Subcutaneous adipose tissue (tissue), 4 donors: ENCODE measurements around the gene UBAP1L. TPM values are rescaled to one million over a fixed set of nuclear protein-coding genes. Genes with fewer than 3 reads are reported as not detected.

Experiments used
- total RNA-seq, 4 donors: library from RNA; depleted of rRNA; stranded (reverse); fragments of >200 nt; gene quantifications; one replicate each; pipeline ENCODE4 v1.1.0, GENCODE V29; 2016
- TF ChIP-seq, protein P1 (sequence below): fragments of 450-650 bp; IDR thresholded peaks from one replicate; pipeline ENCODE4 v1.5.1; 2016; ENCODE audit warnings: low read depth, mild to moderate bottlenecking, control low read depth, antibody characterized with exemption, moderate library complexity

The UBAP1L gene
- total RNA-seq, 4 donors from 2014 or later = 1.3 to 5.7 (median 3.1) TPM

DNA sequence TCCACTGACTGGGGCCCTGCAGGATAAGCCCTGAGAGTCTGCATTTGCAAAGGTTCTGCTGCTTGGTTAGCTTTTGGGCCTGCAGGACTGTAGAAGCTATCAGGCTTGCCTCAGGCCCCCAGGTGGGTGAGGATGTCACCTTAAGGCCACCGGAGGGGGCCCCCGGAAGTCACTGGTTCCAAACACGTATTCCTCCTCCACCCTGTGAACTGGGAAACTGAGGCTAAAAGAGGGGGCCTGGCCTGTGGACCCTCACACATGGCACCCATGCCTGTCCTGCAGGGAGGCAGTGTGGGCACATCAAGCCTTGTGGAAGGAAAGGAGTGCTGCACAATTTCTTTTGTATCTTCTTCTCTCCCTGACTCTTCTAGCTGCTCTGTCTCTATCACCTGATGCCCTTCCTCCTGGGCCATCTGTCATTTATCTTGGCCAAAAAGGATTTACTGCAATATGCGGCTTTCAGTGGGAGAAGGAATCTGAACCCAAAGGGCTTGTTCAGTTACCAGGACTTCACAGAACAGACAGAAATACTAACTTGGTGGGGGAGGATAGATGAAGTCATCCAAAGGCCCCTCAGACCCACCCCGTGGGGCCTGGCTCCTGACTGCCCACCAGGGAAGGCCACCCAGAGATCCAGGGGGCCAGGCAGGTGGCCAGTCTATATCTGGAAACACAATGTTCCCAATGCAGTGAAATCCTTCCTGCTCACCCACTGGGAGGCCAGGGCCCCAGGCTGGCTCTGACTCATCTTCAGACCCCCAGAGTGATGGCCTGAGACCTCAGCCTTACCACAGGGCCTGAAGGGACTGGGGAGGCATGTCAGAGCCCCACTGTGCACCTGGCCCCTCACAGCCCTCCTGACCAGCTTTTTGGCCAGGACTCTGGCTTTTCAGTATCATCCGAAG, 18.3 kb downstream of the UBAP1L start:
- TF ChIP-seq, protein P1, sequence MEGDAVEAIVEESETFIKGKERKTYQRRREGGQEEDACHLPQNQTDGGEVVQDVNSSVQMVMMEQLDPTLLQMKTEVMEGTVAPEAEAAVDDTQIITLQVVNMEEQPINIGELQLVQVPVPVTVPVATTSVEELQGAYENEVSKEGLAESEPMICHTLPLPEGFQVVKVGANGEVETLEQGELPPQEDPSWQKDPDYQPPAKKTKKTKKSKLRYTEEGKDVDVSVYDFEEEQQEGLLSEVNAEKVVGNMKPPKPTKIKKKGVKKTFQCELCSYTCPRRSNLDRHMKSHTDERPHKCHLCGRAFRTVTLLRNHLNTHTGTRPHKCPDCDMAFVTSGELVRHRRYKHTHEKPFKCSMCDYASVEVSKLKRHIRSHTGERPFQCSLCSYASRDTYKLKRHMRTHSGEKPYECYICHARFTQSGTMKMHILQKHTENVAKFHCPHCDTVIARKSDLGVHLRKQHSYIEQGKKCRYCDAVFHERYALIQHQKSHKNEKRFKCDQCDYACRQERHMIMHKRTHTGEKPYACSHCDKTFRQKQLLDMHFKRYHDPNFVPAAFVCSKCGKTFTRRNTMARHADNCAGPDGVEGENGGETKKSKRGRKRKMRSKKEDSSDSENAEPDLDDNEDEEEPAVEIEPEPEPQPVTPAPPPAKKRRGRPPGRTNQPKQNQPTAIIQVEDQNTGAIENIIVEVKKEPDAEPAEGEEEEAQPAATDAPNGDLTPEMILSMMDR = no peak

DNA sequence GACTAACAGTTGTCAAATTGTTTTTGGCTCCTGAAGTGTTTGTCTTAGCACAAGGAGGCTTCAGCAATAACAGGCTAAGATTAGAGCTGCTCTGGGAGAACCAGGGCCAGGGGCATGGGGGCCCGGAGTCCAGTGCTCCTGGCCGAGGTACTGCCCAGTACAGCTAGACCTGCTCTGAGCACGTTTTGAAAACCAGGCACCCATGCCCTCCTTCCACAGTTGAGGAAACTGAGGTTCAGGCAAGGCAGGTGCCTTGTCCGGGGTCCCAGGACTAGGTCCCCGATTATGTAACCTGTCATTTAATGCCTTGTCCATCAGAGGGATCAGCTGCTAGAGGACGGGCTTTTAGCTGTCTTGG, 19.3 kb downstream of the UBAP1L start:
- TF ChIP-seq, protein P1 = no peak

DNA sequence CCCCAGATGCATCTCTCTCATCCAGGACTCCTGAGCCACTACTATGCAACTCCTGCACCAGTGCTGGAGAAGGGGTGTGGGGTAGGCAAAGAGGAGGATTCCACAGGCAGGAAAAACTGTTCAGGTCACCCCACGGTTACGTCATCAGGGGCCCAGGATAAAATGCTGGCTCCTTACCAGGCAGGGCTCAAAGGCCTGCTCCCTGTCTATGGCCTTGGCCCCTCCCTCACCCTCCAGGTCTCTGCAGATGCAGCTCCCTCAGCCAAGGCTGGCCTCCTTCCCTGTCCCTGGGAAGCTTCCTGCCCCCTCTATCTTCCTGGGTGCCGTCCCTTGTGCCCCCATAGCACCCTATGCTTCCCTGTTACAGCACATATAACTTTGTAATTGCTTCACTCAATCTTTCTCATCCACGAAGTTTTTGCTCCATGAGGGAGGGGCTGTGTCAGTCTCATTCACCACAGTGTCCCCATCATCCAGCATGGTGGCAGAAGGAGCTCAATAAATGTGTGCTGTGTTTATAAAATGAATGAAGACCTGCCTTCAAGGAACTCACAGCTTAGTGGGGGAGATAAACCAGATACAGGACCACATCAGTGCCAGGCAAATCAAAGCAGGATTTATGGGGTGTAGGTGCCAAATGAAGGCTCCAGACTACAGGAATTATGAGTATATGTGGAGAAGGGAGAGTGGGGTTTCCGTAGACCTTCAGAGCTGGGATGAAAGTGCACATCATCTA, 19.8 kb downstream of the UBAP1L start:
- TF ChIP-seq, protein P1 = no peak

DNA sequence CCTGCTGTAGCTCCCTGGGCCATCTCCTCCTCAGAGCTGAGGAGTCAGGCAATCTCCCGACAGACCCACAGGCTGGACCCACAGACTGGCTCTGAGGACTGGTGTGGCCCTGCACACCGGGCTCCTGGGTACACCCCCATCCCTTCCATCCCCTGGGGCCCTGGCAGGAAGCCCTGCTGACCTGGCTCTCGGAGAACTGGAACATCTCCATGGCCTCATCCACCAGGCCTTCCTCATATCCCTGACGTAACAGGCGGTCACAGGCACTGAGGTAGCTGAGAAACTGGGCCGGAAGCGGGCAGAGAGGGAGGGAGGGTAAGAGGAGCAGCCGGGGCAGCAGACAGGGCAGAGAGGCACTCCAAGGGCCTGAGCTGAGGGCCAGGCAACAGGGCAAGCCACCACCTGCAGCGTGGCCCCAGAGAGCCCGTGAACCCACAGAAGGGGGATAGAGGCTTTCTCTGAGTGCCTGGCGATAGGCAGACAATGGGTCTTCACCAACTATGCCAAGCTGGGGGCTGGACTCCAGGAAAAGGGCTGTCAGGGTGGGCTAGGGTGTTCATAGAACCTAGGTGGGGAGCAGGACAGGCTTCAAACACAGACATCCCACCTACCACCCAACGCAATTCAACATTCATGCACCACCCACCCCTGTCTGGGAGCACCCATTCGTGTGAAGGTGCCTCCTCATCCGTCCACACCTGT, 20.6 kb downstream of the UBAP1L start:
- TF ChIP-seq, protein P1 = no peak

DNA sequence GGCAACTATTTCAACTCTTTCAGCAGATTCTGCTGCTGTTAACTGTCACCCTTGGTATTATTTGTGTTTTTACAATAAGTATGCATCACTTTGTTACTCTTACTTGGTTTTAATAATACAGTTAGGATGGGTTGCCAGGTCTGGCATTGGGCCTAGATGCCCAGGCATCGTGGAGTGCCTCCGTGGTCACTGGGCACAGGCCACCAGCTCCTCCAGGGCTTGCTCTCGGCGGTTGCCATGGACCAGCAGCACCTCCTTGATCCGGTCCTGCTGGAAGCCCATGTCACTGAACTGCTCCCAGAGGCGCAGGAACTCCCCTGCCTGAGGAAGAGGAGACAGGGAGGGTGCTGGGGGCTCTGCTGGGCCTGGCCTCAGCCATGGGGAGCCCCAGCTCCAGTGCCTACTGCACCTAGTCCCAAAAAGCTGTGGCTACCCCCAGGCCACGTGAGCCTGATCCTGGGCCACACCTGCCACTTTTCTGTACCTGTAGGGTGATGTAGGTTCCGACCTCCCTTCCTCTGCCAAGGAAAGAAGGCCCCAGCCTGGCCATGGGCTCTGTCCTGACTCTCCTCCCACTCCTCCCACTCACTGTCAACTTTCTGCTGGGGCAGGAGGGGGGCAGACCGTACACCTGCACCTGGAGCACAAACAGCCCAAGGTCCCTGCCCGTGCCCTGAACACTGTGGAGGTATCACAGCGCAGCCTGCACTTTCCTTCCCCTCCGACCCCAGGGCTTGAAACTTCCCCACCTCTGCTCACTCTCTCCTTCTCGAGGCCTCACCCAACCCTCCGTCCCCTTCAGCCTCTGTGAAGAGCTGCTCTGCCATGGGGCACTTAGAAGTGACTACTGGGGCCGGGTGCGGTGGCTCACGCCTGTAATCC, 21.8 kb downstream of the UBAP1L start:
- TF ChIP-seq, protein P1 = no peak

DNA sequence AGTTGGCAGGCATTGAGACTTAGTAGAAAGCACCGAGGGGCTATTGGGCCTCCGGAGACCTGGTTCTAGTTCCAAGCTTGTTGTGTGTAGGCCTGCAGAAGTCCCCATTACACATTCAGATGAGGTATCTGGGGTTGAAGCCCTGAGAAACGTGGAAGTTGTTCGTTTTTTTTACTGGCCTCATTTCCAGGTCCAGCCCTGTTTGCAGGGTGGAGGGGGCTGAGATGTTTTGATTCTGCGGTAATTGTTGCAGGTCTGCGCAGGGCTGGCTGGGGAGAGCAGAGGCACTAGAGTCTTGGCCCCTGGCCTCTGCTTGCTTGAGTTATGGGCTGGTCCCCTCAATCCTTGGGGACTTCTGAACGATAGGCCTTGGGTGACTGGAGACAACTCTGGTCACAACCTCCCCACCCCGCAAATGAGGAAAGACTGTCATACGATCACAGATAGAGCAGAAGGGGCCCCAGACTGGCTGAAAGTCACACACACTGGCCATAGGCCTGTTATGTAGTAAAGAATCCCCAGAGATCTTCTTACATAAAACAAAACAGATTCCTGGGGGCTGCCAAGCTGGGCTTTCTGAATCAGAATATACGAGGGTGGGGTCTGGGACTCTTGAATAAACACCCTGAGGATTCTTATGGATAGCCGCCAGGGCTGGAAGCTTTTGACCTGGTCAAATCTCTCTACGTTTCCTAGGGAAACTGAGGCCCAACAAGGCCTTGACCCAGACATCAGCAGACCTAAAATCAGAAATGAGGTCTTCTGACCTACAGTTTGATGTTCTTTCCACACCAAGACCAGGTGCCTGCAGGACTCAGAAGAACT, 22.8 kb downstream of the UBAP1L start:
- TF ChIP-seq, protein P1 = no peak
